Measurements from ENCODE around the gene KLK15. TPM values are rescaled to one million over a fixed set of nuclear protein-coding genes. Genes with fewer than 3 reads are reported as not detected.
"Not testable (repeated sequence)": the region's sequence is repeated elsewhere in the genome, so short reads cannot be mapped to it uniquely, and the experiment has no call there.

Gene KLK15
- total and polyA plus RNA-seq, 3 experiments from 2014 or later: not detected

- H3K4me1 ChIP-seq (ENCODE audit: insufficient read depth, low read length): peaks cover 5% of the 10 kb centered on the region
- H3K4me3 Mint-ChIP-seq: peak overlapping the region in 6 of 7 donors; percentile 52 to 76 (median 64)
- H3K4me1 Mint-ChIP-seq: peaks cover 16 to 32% (median 17%) of the 10 kb centered on the region in 3 donors
- peaks cover 50 to 84% of the 10 kb centered on the region in 2 donors for H3K27me3 Mint-ChIP-seq
- no peaks in the 10 kb centered on the region for H3K9me3 ChIP-seq (ENCODE audit: low read length)
- peak overlapping the region; percentile 12 for H3K4me3 ChIP-seq (ENCODE audit: low read length)
- H3K9me3 Mint-ChIP-seq: peaks cover 0 to 3% (median 2%) of the 10 kb centered on the region in 5 donors
- no peaks in the 10 kb centered on the region for H3K36me3 ChIP-seq (ENCODE audit: insufficient read depth, low read length)
- peaks cover 36% of the 10 kb centered on the region for H3K27me3 ChIP-seq (ENCODE audit: insufficient read depth, low read length, poor library complexity, severe bottlenecking)
- CTCF ChIA-PET: no interaction called here
- DNase-seq: peak in 2 of 5 donors; percentile 20 to 41
- POLR2A ChIA-PET: no interaction called here
- peak overlapping the region in 1 of 8 donors; percentile 17 for H3K27ac Mint-ChIP-seq
- H3K27ac ChIP-seq (ENCODE audit: low read depth, low read length): peak overlapping the region; percentile 16
- H3K36me3 Mint-ChIP-seq: peaks cover 0 to 9% (median 0%) of the 10 kb centered on the region in 3 donors
These were observed 15.2 kb downstream of the KLK15 start for GRCh38 chr19:50817941-50818858.

GRCh38 chr19:50815439-50815838 is 17.9 kb downstream of the KLK15 start:
- Mint-ChIP-seq H3K4me3 (no peak overlapping the region), H3K9me3 (peaks cover 0 to 3% (median 1%) of the 10 kb centered on the region in 5 donors), H3K36me3 (peaks cover 0 to 4% (median 0%) of the 10 kb centered on the region in 3 donors), H3K27ac (no peak overlapping the region), H3K27me3 (peaks cover 51 to 67% of the 10 kb centered on the region in 2 donors), H3K4me1 (peaks cover 13 to 25% (median 14%) of the 10 kb centered on the region in 3 donors)
- H3K27me3 ChIP-seq (ENCODE audit: insufficient read depth, low read length, poor library complexity, severe bottlenecking): peaks cover 32% of the 10 kb centered on the region
- H3K36me3 ChIP-seq (ENCODE audit: insufficient read depth, low read length): no peaks in the 10 kb centered on the region
- ChIA-PET CTCF (no interaction called here), POLR2A (no interaction called here)
- H3K4me1 ChIP-seq (ENCODE audit: insufficient read depth, low read length): peaks cover 5% of the 10 kb centered on the region
- no peak for DNase-seq
- no peak overlapping the region for H3K27ac ChIP-seq (ENCODE audit: low read depth, low read length)
- H3K9me3 ChIP-seq (ENCODE audit: low read length): no peaks in the 10 kb centered on the region
- no peak overlapping the region for H3K4me3 ChIP-seq (ENCODE audit: low read length)

- H3K4me3 ChIP-seq (ENCODE audit: low read length): no peak overlapping the region
- Mint-ChIP-seq H3K4me1 (peaks cover 7 to 20% (median 11%) of the 10 kb centered on the region in 3 donors), H3K27me3 (peaks cover 47 to 61% of the 10 kb centered on the region in 2 donors), H3K4me3 (no peak overlapping the region), H3K27ac (no peak overlapping the region), H3K36me3 (peaks cover 0 to 4% (median 0%) of the 10 kb centered on the region in 3 donors), H3K9me3 (peaks cover 0 to 3% (median 0%) of the 10 kb centered on the region in 5 donors)
- POLR2A ChIA-PET: no interaction called here
- H3K27ac ChIP-seq (ENCODE audit: low read depth, low read length): no peak overlapping the region
- peaks cover under 1% of the 10 kb centered on the region for H3K4me1 ChIP-seq (ENCODE audit: insufficient read depth, low read length)
- CTCF ChIA-PET: no interaction called here
- DNase-seq: no peak
- peaks cover 29% of the 10 kb centered on the region for H3K27me3 ChIP-seq (ENCODE audit: insufficient read depth, low read length, poor library complexity, severe bottlenecking)
- no peaks in the 10 kb centered on the region for H3K36me3 ChIP-seq (ENCODE audit: insufficient read depth, low read length)
- no peaks in the 10 kb centered on the region for H3K9me3 ChIP-seq (ENCODE audit: low read length)
These were observed 18.5 kb downstream of the KLK15 start for GRCh38 chr19:50814883-50815282.

DNA sequence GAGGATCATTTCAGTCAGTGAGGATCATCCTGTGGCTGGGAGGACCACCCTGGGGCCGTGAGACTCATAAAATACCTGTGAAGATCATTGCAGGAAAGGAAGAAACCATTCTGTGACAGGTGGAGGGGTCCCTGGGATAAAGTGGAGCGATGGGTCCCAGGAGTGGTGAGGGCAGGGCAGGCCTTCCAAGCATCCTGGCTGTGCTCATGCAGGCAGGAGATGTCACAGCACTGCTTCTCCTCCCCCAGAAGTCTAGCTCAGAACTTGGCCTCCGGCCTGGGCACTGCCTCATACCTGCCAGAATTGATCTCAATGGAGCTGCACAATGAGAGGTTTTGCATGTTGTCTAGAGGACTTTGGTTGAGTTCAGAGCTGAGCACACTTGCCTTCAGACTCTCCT is 20.9 kb downstream of the KLK15 start:
- H3K27me3 Mint-ChIP-seq: peaks cover 27 to 40% of the 10 kb centered on the region in 2 donors
- Histone ChIP-seq H3K9me3 (ENCODE audit: low read length) (no peaks in the 10 kb centered on the region), H3K4me1 (ENCODE audit: insufficient read depth, low read length) (no peaks in the 10 kb centered on the region), H3K27ac (ENCODE audit: low read depth, low read length) (no peak overlapping the region), H3K4me3 (ENCODE audit: low read length) (no peak overlapping the region), H3K36me3 (ENCODE audit: insufficient read depth, low read length) (no peaks in the 10 kb centered on the region), H3K27me3 (ENCODE audit: insufficient read depth, low read length, poor library complexity, severe bottlenecking) (peaks cover 6% of the 10 kb centered on the region)
- ChIA-PET CTCF (no interaction called here), POLR2A (no interaction called here)
- no peak for DNase-seq
- peaks cover 0 to 4% (median 0%) of the 10 kb centered on the region in 3 donors for H3K36me3 Mint-ChIP-seq
- H3K4me3 Mint-ChIP-seq: peak overlapping the region in 1 of 7 donors; percentile 41
- peak overlapping the region in 1 of 8 donors; percentile 46 for H3K27ac Mint-ChIP-seq
- peaks cover 2 to 4% (median 3%) of the 10 kb centered on the region in 3 donors for H3K4me1 Mint-ChIP-seq
- peaks cover 0 to 3% (median 0%) of the 10 kb centered on the region in 5 donors for H3K9me3 Mint-ChIP-seq

DNA sequence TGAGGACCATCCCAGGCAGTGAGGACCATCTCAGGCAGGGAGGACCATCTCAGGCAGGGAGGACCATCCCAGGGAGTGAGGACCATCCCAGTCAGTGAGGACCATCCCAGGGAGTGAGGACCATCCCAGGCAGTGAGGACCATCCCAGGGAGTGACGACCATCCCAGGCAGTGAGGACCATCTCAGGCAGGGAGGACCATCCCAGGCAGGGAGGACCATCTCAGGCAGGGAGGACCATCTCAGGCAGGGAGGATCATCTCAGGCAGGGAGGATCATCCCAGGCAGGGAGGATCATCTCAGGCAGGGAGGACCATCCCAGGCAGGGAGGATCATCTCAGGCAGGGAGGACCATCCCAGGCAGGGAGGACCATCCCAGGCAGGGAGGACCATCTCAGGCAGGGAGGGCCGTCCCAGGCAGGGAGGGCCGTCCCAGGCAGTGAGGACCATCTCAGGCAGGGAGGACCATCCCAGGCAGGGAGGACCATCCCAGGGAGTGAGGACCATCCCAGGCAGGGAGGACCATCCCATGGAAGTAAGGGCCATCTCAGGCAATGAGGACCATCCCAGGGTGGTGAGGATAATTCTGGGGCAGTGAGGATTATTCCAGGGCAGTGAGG is 21.6 kb downstream of the KLK15 start:
- CTCF ChIA-PET; H3K27me3 ChIP-seq (ENCODE audit: insufficient read depth, low read length, poor library complexity, severe bottlenecking); H3K4me3 ChIP-seq (ENCODE audit: low read length); POLR2A ChIA-PET; H3K4me1 ChIP-seq (ENCODE audit: insufficient read depth, low read length); H3K9me3 Mint-ChIP-seq; DNase-seq; H3K4me1 Mint-ChIP-seq; H3K36me3 Mint-ChIP-seq; H3K27ac ChIP-seq (ENCODE audit: low read depth, low read length); H3K36me3 ChIP-seq (ENCODE audit: insufficient read depth, low read length); H3K9me3 ChIP-seq (ENCODE audit: low read length); H3K4me3 Mint-ChIP-seq; H3K27ac Mint-ChIP-seq: not testable (repeated sequence)
- peaks cover 20 to 33% of the 10 kb centered on the region in 2 donors for H3K27me3 Mint-ChIP-seq

DNA sequence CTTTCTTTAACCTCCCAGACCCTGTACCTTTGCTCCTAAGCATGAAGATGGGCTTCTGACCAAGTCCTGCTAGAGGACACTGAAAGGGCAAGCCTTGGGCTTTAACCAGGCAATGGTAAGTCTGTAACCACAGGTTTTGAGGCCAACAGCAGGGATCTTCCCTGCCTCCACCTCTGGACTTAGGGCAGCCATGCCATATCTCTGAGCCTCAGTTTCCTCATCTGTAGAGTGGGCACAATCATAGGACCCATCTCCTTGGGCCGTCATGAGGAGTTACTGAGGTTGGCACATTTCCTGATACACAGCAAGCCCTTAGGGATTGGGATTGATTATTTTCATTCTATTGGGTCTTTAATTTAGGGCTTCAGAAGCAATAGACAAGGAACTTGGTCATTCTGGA is 24.5 kb downstream of the KLK15 start:
- DNase-seq: no peak
- no peak overlapping the region for H3K27ac Mint-ChIP-seq
- H3K9me3 ChIP-seq (ENCODE audit: low read length): no peaks in the 10 kb centered on the region
- peaks cover 9 to 18% of the 10 kb centered on the region in 2 donors for H3K27me3 Mint-ChIP-seq
- H3K4me3 ChIP-seq (ENCODE audit: low read length): no peak overlapping the region
- no peaks in the 10 kb centered on the region for H3K36me3 ChIP-seq (ENCODE audit: insufficient read depth, low read length)
- ChIA-PET CTCF (no interaction called here), POLR2A (no interaction called here)
- H3K4me1 ChIP-seq (ENCODE audit: insufficient read depth, low read length): peaks cover 8% of the 10 kb centered on the region
- no peak overlapping the region for H3K27ac ChIP-seq (ENCODE audit: low read depth, low read length)
- H3K36me3 Mint-ChIP-seq: peaks cover 0 to 9% (median 0%) of the 10 kb centered on the region in 3 donors
- H3K27me3 ChIP-seq (ENCODE audit: insufficient read depth, low read length, poor library complexity, severe bottlenecking): no peaks in the 10 kb centered on the region
- H3K4me1 Mint-ChIP-seq: peaks cover 22 to 24% (median 23%) of the 10 kb centered on the region in 3 donors
- no peaks in the 10 kb centered on the region for H3K9me3 Mint-ChIP-seq
- no peak overlapping the region for H3K4me3 Mint-ChIP-seq

GRCh38 chr19:50804420-50805272 is 28.7 kb downstream of the KLK15 start:
- Histone ChIP-seq H3K9me3 (ENCODE audit: low read length) (no peaks in the 10 kb centered on the region), H3K4me1 (ENCODE audit: insufficient read depth, low read length) (peaks cover 21% of the 10 kb centered on the region), H3K27me3 (ENCODE audit: insufficient read depth, low read length, poor library complexity, severe bottlenecking) (no peaks in the 10 kb centered on the region), H3K27ac (ENCODE audit: low read depth, low read length) (peak overlapping the region; percentile 97), H3K4me3 (ENCODE audit: low read length) (peak overlapping the region; percentile 96), H3K36me3 (ENCODE audit: insufficient read depth, low read length) (no peaks in the 10 kb centered on the region)
- Mint-ChIP-seq H3K4me3 (peak overlapping the region; percentile 94 to 99 (median 97)), H3K27me3 (peaks cover 0 to 5% of the 10 kb centered on the region in 2 donors), H3K9me3 (no peaks in the 10 kb centered on the region), H3K36me3 (peaks cover 0 to 33% (median 7%) of the 10 kb centered on the region in 3 donors), H3K27ac (peak overlapping the region; percentile 99 to 100 (median 100)), H3K4me1 (peaks cover 40 to 50% (median 48%) of the 10 kb centered on the region in 3 donors)
- POLR2A ChIA-PET: interaction anchor here (0.8 to 0.9 kb wide), 2 partner anchors 294 to 547 kb away, joined by 3 to 5 read pairs; partner anchors contain the start of gene JOSD2
- CTCF ChIA-PET: no interaction called here
- peak; percentile 96 to 98 (median 97) for DNase-seq
